Daoy (cell line): ENCODE data around the gene SPDEF. TPM values are rescaled to one million over a fixed set of nuclear protein-coding genes. Genes with fewer than 3 reads are reported as not detected.

Source experiments
- DNase-seq: peaks from one replicate; pipeline ENCODE4 v3.0.0-alpha.2; 2015; ENCODE audit warnings: low read depth
- total RNA-seq: library from RNA; depleted of rRNA; stranded (reverse); fragments of >200 nt; shearing (Covaris generic); gene quantifications from 2 replicates; pipeline ENCODE4 v1.2.3, GENCODE V29; 2014

Gene SPDEF
- total RNA-seq, 1 experiment from 2014 or later, result not detected

DNA sequence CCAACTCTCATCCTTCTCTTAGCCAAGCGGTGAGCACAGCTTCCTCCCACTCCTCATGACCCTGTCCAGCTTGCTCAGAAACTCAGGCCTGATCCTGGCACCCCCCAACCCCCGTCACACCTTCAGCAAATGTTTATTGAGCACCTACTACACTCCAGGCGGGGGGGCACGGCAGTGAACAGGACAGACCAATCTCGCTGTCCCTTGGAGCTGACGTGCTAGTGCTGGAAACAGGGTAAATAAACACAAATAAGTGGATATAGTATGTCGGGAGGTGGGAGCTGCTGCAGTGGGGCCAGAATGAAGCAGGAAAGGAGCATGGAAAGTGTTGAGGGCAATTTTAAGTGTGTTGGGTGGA lies 7.4 kb upstream of the SPDEF start:
- no peak for DNase-seq

DNA sequence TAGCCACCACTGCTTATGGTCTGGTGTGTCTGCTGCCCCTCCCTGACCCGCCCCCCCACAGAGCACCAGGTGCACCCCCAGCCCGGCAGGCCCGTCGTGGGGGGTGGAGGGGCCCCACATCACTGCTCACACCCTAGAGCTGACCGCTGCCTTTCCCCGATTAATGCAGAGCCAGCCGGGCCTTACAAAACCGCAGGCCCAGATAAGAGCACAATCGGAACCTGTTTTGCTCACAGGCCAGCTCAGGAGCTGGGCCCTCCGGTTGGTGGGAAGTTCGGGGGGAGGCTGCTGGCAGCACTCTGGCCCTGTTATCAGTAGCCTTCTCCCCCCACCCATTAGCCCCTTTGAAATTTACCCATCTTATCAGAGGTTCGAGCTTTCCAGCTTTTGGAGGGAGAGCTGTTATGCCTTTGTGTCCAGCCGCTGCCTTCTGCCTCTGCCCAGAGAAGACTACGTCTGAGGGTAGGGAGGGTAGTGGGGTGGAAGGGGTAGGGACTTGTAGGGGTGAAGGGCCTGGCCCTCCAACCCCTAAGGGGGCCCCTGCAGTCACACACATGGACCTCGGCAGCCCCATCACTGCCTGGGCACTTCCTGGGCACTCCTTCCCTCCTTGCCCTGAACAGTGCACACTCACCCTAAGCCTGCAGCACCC lies 6.9 kb upstream of the SPDEF start:
- DNase-seq, result no peak

DNA sequence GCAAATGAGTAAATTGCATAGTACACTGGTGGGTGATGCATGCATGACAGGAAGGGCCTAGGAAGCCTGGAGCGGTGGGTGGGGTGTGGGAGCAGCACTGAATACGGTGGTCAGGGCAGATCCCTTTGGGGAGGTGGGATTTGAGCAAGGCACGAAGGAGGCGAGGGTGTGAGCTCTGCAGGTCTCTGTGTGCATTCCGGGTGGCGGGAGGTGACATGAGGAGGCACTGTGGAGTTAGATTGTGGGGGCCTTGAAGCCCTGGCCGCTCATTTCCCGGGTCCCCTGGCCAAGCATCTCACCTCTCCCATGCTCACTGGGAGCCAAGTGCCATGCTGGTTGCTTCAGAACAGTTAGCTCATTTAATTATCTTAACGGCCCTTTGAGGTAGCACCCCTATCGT lies 6.2 kb upstream of the SPDEF start:
- no peak for DNase-seq

DNA sequence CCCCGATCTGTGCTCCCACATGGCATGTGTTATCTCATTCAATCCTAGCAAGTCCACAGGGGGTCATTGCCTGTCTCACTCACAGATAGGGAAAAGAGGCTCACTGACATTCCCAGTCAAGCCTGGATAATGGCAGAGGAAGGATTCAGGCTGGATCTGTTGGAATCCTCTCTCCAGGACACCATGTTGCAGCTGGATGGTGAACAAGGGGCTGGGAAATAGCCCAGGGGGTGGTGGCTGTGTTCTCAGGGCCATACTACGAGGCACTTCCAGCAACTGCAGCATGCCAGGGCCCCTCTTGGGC lies 5.0 kb upstream of the SPDEF start:
- no peak for DNase-seq

DNA sequence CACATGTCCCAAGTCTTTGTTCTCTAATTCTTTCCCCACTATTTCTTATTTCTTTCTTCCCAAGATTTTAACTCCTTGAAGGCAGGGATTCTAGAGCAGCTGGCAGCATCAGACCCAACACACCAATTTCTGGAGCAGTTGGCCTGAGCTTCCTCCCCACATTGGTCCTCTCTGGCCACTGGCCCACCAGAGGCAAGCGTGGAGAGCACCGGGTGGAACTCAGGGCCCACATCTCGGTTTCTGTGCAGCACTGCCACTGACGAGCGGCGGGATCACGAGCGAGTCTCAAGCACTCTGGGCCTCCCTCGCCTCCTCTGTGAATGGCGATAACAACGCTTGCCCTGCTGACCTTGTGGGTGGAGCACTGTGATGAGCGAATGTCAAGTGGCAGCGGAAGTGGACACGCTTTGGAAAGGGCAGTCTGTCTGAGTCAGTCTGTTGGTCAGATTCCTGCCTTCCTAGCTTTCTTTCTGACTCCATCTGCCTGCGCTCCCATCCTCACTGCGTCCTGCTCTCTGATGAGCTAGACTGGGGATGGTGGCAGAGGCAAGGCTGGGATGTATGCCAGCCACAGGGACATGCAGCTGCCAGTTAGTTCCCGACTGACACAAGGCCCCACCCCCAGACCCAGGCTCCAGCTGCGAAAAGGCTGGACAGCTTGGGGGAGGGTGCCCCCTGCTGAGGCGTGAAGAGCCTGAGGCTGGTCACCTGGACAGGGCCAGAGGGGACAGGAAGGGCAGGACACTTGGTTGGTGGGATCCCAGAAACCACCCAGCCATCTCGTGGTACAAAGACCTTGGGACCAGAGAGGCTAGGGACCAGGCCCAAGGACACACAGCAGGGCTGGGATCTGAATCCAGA lies 4.5 kb upstream of the SPDEF start:
- peak; percentile 41 for DNase-seq

DNA sequence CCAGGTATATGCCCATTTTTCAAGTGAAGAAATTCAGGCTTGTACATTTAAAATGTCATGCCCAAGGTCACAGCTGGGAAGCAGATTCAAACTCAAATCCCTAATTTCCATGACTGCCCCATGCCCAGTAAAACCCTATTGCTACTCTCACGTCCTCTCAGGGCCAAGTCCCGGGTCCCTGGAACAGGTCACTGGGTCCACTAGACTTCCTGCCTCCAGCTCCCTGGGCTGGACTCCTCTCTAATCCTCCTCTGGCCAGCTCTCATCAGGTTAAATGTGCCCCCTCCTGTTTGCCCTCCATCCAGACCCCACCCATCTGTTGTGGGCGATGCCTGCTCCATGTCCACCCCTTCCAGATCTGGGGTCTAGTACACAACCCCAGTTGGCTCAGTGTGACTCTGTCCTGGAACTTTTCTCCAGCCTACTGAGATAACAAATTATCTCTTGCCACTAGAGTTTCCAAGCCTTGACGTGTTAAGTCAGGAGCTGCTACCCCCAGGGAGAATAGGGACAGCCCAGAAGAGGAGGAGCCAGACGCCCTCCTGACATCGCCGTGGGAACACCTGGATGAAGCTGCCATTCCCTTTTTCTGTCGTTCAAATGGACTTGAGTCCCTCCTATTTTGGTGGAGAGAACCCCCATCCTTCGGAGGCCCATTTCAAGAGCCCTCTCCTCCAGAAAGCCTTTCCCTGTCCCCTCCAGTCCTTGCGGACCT lies 3.7 kb upstream of the SPDEF start:
- DNase-seq, result no peak

DNA sequence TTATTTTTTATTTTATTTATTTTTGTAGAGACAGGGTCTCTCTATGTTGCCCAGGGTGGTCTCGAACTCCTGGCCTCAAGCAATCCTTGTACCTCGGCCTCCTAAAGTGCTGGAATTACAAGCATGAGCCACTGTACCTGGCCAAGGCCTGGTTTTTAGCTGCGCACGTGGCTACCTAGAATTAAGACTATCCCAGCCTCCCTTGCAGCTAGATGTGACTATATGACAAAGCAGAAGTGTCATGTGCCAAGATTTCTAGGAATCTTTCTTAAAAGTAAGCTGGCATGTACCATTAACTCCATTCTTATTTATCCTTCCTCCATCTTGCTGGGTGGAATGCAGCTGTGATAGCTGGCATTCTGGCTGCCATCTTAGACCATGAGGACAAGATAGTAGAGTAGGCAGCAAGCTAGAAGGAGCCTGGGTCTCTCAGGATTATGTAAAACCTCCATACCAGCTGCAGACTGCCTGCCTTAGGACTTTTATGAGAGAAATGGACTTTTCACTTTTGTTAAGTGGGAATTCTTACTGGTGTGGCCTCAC lies 2.1 kb upstream of the SPDEF start:
- no peak for DNase-seq

DNA sequence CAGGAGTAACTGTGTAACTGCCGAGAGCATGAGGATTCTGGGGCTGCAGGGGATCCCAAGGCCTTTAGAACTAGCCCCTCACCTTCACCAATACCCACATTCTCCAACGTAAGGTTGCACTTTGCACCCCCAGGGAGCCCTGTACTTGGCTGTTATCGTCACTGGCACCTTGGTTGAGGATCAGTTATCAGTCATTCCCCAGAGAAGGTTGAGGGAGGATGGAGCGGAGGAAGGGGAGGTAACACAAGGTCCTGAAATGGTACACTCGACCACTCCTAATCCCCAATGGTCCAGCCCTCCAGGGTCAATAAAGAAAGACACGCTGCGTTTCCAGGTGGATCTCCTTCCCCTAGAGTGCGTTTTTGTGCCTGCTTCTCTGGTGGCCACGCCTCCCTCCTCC lies 1.1 kb upstream of the SPDEF start:
- no peak for DNase-seq

DNA sequence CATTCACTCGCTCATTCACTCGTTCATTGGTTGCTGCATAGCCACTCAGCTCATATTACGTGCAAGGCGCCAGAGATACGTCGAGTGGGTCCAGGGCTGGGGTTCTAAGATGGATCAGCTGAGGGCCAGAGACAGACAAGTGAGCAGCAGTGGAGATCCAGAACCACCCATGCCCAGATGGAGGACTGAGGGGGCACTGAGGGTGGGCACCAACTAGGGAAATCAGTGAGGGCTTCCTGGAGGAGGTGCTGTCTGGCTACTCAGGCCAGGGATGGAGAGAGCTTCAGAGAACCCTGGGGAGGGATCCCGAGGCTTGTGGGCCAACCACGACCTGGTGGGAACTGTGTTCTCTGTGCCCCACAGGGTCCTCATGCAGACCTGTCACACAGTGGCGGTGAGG lies 364 bp upstream of the SPDEF start:
- no peak for DNase-seq

DNA sequence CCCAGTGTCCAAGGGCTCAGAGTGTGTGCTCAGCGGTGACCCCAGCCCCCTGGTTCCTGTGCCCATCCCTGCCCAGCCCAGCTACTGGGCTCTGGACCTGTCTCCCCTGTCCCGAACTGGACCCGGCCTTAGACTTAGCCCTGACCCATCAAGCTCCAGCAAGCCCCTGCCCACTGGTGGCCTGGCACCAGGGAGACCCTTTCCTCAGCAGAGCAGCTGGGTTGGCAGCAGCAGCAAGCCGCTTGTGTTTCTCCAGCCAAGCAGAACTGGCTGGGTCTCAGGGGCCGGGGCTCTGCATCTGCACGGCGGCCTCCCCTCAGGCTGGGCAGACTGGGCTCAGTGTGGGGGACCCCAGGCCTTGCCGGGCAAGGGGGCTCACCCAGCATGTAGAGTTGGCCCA lies 801 bp downstream of the SPDEF start:
- DNase-seq, result no peak

DNA sequence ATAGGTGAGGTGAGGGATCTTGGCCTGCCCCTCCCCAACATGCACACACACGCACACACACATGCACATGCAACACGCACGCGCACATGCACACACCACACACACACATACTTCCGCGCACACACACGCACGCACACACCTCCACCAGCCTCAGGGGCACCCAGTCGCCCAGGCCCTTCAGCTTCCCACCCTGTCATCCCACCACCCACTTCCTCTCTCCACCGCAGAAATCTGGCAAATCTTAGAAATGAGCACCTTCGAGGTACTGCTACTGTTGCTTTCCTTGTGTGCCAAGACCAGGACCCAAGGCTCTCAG lies 1.2 kb downstream of the SPDEF start:
- no peak for DNase-seq

DNA sequence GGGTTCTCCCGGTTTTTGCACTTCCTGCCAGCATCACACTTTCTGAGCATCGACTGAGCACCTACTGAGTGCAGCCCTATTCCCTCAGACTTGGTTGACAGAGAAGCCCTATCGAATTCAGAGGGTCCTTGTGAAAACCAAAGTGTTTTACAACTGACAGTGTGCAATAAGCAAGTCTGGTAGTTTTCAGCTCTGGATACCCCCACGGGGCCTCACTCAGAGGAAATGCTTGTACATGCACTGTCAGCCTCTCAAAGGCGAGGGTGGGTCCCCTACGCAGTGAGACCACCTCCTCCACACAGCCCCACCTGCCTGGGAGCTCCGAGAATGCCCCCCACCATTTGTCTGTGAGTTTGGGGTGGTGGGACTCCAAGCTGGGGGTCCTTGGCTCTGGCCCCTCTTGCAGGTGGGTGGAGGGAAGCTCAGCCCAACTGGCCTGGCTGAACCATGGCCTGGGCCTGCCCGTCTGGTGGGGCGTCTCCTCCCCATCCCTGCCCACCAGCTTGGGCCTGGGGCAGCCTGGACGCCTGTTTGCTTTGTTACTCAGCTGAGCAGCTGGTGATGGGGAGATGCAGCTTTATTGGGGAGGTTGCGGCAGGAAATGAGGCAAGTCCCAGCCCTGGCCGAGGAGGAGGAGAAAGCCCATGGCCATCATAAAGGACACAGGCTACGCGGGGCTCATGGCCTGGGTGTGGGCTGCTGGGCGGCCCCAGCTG lies 1.7 kb downstream of the SPDEF start:
- no peak for DNase-seq

DNA sequence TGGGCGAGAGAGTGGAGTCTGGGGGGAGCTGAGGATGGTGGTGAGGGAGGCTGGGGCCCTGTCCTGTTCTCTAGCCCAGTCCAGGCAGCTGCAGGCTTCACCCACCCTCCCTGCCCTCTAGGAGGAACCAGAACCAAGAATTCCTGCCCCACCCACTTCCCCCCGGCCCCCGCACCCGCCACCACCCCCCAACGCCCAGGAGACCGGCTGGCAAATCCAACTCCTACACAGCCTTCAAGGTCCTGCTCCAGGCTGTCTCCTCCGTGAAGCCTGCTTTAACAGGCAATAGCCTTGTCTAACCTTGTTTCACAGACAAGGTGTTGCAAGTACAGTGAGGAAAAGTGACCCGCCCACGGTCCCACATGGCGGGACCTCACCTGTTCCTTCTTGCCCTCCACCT lies 2.4 kb downstream of the SPDEF start:
- no peak for DNase-seq

DNA sequence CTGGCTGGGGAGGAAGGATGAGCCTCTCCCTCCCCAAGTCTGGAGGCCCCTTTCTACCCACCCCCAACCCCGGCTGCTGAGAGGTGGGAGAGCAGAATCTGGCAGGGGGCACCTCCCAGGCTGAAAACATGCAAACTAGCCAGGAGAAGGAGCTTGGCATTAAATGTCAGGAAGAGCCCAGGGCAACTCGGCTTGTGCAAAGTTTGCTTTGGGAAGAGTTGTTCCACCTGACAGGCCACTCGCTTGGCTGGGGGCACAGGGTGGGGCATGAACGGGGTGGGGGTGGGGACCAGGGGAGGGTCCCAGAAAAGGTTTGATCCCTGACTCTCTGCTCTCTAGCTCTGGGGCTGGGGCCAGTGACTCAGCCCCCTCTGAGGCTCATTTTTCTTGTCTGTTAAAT lies 3.0 kb downstream of the SPDEF start:
- DNase-seq, result no peak

DNA sequence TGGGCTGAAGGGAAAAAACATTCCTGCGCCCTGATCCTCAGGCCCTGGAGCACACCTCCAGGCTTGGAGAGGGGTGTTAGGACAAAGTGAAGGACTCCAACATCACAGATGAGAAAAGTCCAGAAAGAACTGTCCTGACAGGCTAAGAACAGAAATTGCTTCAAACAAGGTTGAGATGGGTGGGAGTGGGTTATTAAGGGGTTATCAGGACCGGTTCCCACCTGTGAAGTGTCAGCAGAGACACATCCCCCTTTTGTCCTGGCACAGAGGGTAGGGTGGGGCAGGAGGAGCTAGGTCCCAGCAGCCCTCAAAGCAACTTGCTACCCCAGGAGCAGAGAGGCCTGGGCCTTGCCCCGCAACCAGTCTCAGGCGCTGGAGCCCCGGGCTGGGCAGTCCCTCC lies 3.5 kb downstream of the SPDEF start:
- no peak for DNase-seq

DNA sequence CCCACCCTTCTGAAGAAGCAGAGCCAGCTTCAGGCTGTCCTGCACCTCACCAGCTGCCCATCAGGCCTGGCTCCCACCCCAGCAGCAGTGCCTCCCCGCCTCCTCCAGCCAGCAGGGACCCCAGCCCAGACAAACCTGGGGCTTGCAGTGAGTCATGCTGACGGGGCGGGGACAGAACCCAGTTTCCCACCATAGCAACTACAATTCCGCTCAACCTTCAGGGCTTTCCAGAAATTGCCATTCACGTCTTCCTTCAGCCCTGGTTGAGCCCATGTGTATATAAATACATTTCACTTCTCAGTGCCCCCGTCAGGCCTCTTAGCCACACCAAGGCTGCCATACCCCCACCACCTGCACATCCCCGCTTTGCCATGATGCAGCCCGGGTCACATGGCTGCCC lies 4.4 kb downstream of the SPDEF start:
- DNase-seq, result no peak

DNA sequence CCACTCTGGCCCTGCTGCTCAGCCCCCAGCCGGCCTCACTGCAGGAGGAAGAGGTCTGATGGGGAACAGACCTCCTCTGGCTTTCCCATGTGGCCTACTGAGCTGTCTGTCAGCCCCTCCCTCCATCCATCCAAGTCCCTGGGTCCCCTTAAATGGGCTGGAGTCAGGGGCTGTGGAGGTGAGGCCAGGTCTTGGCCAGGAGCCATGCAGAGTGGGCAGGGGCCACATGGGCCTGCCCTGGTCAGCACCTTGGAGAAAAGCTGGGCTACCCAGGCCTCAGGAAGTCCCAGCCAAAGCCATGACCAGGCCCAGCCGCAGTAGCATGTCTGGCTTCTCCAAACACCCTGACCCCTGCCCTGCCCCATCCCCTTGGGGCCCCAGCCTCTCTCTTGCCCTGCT lies 6.3 kb downstream of the SPDEF start:
- no peak for DNase-seq

DNA sequence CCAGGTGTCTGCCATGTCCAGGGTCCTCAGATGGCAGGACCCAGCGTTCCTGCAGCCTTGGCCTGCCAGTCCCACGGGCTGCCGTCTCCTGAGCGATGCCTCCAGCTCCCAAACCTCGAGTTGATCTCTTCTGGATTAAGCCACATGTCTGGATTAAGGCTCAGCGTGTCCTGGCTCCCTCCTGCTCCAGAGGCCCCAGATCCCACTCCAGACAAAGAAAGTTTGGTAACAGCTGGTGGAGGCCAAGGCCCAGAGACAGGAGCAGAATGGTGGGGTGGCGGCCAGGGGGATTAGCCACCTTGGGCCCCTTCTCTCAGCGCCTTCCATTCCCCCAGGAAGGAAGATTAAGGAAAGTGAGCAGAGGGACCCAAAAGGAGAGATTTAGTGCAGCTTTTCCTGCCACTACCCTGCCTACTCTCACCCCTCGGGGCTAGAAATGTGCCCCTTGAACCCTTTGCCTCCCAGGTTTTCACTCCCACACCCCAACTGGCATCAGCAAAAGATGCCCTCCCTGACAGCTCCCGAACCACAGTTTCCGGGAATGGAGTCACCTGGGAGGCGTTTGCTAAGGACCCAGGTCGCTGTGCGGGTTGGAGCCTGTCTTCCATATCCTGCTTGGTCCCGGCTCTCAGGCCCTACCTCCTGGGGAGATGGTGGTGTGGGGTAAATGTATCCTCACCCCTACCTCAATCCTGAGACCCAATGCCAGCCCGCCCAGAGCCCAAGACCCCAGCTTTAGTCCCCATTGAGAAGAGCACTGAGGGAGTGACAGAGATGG lies 6.9 kb downstream of the SPDEF start:
- DNase-seq, result no peak

DNA sequence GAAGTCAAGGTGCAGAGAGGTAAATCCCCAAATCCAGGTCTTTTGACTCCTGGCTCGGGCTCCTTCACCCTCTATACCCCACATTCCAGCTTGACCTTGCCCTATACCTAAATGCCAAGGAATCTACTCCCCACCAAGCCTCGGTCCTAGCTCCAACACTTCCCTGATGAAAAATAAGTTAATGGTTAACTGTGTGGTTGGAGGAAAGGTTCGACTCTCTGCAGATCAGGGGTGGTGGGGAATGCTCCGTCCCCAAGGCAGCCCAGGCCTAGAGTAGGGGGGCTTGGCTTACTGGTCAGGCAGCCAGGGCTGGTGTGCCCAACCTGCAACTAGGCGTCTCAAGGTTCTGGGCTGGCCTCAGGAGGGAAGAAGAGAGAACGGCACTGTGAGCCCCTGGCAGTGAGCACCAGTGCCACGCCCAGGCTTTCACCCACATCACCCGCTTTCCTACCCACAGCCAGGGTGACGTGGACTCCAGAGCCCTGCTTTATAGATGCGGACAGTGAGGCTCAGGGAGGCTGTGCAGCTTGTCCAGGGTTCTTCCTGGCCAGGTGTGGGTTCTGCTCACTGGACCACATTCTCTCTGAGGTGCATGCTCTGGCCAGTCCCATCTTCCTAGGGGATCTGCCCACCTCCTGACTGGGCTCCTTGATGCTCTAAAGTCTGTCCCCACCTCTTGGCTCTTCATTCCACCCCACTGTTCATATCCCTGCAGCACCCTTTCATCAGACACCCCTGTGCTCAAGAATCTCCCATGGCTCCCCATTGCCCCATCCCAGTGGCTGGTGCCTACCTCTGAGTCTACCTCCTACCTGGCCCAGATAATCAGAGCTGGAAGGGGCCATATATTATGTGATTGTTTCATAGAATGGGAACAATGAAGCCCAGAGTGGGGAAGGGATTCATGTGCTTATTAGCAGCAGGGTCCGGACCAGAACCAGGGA lies 8.2 kb downstream of the SPDEF start:
- DNase-seq, result no peak

DNA sequence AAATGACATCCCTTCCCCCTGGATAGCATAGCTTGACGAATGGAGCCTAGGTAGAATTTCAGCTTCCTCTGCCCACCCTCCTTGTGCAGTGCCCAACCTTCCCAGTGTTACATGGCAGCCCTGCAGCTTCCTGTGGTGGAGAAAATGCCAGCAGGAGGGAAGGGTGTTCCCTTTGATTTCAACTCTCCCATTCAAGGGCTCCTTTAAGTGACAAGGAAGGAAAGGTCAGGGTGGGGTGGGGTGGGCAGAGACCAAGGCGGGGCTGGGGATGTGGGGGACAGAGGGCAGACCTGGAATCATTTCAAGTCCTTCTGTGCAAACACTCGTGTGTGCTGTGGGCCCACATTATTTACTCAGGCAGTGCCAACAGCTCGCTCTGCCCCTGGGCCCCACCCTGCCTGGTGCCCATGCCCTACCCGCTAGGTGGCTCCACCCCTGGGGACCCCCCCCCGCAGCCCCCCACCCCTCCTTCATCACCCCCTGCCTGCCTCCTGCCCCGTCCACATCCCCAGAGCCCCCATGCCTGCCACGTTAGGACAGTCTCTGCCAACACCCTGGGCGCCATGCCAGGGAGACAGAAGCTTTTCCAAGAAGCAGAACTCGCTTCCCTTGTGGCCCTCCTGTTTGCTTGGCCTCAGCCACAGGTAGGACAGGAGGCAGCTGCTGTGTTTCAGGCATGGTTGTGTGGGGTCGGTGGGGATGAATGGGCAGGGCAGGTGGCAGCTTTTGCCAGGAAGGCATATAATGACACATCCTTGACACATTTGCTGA lies 9.4 kb downstream of the SPDEF start:
- peak; percentile 37 for DNase-seq
